GM21526 (cell line): ENCODE data around the gene CPSF3.
A peak's percentile ranks its signal among the peaks of the same experiment; 100 is the strongest.

Experiments used
- ATAC-seq: cut with Tn5 transposase; IDR thresholded peaks from one replicate; pipeline ENCODE4 v1.9.1; 2021; ENCODE audit warnings: moderate library complexity; ENCODE audit not compliant: unreplicated experiment, low FRiP score

CPSF3 gene

GRCh38 chr2:9462886-9463697 is 39.6 kb downstream of the CPSF3 start:
- peak; percentile 25 for ATAC-seq

DNA sequence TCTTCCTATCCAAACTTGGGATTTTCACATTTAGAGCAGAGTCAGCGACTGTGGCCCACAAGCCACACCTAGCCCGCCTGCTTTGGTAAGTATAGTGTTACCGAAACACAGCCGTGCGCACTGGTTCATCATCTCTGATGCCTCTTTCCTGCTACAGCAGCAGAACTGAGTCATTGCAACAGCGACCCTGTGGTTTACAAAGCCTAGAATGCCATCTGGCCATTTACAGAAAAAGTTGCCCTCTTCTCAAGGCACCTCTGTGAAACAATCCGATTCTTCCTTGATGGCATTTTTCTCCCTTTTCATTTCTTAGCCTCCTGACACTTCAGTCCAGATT is 40.2 kb downstream of the CPSF3 start:
- ATAC-seq: peak; percentile 89

GRCh38 chr2:9465170-9465569 is 41.7 kb downstream of the CPSF3 start:
- ATAC-seq: no peak

DNA sequence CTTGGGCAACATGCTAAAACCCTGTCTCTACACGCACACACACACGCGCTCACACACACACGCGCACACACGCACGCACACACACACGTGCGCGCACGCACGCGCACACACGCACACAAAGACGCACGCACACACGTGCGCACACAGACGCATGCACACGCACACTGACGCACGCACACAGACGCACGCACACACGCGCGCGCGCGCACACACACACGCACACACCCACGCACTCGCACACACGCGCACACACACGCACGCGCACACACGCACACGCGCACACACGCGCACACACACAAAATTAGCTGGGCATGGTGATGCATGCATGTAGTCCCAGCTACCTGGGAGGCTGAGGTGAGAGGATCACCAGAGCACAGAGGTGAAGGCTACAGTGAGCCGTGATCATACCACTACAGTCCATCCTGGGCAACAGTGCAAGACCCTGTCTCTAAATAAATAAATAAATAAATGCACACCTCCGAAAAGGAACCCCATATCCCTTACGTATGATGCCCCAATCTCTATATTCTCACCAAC is 42.8 kb downstream of the CPSF3 start:
- ATAC-seq: no peak

DNA sequence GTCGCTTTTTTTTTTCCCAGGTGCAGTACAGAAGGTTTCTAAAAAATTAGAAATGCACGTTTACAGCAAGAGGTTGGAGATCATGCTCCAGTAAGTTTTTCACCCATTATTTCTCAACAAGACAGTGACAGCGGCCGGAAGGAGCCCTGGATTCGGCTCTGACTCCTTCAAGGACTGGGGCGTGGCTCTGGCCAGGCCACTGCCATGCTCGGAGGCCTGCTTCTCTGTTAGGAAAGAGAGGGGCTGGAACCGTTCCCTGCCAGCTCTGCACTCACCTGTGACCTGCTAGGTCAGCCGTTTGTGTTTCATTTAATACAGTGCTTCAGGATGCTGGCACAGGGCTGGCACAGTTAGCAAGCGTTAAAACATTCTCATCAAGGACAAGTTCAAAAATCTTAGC is 44.2 kb downstream of the CPSF3 start:
- ATAC-seq: no peak

GRCh38 chr2:9471206-9471605 is 47.8 kb downstream of the CPSF3 start:
- ATAC-seq: no peak

DNA sequence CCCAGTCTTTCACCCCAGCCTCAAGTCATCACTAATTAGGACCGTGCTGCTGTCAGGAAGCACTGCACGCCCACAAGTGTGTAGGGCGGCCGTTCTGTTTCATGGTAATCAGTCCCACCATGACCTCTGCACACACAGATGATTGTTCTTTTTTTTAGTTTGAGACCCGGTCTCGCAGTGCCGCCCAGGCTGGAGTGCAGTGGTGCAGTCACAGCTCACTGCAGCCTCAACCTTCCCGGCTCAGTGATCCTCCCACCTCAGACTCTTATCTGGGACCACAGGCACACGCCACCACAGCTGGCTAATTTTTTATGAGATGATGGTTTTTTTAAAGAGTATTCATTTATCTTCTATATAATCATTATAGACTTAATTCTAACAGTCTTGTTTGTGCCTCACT is 49.1 kb downstream of the CPSF3 start:
- no peak for ATAC-seq

GRCh38 chr2:9473308-9473984 is 50.0 kb downstream of the CPSF3 start:
- no peak for ATAC-seq

GRCh38 chr2:9473985-9474360 is 50.5 kb downstream of the CPSF3 start:
- peak; percentile 35 for ATAC-seq

DNA sequence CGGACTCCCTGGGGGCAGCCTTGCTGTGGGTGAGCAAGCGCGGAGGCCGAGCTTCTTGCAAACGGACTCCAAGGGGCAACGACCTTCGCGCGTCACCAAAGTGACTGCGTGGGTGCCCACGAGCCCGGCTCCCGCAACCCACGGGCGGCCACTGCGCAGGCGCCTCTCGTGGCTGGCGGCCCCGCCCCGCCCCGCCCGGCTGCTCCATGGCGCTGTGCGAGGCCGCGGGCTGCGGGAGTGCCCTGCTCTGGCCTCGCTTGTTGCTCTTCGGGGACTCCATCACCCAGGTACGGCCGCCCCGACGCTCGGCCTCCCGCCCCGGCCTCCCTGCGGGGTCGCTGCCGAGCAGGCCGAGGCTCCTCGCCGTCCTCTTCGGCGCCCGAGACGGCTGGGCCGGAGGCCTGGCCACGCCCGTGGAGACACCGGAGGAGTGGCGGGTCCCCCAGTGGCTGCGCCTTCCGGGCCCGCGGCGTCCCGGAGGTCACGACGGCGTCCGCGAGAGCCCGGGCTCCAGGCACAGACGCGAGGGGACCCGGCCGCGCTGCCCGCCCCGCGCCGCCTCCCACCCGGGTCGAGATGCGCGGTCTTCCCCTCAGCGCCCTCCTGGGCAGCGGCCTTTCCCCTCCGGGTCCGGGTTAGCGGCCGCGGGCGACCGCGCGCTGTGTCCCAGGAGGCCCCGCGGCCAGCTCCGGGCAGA is 51.1 kb downstream of the CPSF3 start, which contains the start of gene IAH1:
Gene IAH1, plus strand, starts transcription at position 191 of the 697 bp plus-strand sequence. Its CDS starts 16 bp downstream, at position 207.
- peak; percentile 72 for ATAC-seq

GRCh38 chr2:9477914-9478313 is 54.5 kb downstream of the CPSF3 start:
- ATAC-seq: no peak

DNA sequence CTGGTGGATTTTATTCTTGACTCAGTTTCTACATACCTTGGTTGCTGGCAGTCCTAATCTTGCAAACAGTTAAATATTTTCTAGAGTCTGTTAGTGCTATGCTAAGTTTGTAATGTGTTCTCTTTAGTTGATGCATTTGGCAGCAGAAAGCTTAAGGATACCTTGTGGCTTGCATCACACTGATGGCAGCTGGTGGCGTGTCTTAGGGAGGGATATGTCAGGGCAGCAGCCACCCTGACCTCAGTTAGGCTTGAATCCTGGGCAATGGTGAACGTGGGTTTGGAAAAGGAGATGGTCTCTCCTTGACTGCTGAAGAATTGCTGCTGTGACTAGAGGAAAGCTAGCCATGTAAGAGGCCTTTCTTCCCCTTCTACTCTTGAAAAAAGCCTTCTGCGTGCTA is 55.1 kb downstream of the CPSF3 start:
- no peak for ATAC-seq

DNA sequence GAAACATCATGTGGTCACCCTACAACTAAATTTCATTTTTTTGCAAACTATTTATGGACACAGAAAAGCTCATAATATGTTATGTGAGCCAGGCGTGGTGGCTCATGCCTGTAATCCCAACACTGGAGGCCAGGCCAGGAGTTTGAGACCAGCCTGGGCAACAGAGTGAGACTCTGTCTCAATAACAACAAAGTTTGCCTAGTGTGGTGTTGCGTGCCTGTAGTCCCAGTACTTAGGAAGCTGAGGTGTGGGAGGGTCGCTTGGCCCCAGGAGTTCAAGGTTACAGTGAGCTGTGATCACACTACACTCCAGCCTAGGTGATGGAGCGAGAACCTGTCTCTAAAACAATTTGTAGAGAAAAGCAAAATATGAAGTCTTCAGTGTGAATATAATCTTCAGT is 56.7 kb downstream of the CPSF3 start:
- ATAC-seq: no peak

- ATAC-seq: no peak
These were observed 59.7 kb downstream of the CPSF3 start for GRCh38 chr2:9483107-9483506.

- ATAC-seq: no peak
These were observed 61.1 kb downstream of the CPSF3 start for GRCh38 chr2:9484533-9484932.

GRCh38 chr2:9488583-9489547 is 65.4 kb downstream of the CPSF3 start:
- ATAC-seq: no peak

GRCh38 chr2:9490789-9491188 is 67.3 kb downstream of the CPSF3 start:
- ATAC-seq: no peak

DNA sequence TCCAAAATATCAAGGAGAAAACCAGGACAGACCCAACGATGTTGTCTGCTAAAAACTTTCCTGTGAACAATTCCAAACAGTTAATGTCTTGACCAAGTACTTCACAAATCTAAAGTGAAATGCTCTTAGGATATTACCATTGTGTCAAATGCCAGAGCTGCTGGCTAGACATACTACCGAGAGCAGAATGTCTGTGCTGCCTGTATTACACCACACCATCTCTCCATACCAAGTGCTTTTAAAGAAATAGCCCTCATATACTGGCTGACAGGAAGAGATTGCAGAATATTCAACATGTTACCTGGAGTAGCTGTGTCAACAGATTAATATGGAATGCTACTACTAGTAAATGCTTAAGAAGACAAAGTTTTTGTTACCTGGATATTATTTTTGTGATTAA is 69.5 kb downstream of the CPSF3 start:
- no peak for ATAC-seq

DNA sequence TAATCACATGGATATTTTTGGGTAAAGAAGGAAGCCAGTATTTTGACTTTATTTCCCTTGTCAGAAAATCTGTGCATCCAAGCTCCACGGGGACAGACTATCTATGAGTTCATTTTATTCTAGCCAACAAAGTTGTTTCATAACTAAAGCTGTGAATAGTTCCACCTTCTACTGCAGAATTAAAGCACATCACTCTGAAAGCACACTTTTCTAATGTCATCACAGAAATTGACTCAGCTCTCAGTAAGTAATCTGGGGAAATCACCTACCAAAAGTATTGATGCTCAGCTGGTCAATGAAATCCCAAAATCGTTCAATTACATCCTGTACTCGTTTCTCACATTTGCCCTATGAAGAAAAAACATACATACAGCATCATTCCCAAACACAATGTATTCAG is 70.0 kb downstream of the CPSF3 start:
- no peak for ATAC-seq

GRCh38 chr2:9494081-9494480 is 70.6 kb downstream of the CPSF3 start:
- ATAC-seq: no peak
